HG02970 (cell line): ENCODE measurements around the gene CLINT1.

Experiments used
- ATAC-seq: cut with Tn5 transposase; IDR thresholded peaks from one replicate; pipeline ENCODE4 v1.9.1; 2021; ENCODE audit warnings: mild to moderate bottlenecking, moderate library complexity, moderate number of reproducible peaks; ENCODE audit not compliant: unreplicated experiment, low FRiP score

CLINT1 gene

GRCh38 chr5:157821822-157822622 is 36.9 kb downstream of the CLINT1 start:
- no peak for ATAC-seq

GRCh38 chr5:157821405-157821804 is 37.5 kb downstream of the CLINT1 start:
- no peak for ATAC-seq

- no peak for ATAC-seq
Measured at GRCh38 chr5:157820593-157821252, 38.2 kb downstream of the CLINT1 start.

- no peak for ATAC-seq
Measured at GRCh38 chr5:157819502-157820115, 39.3 kb downstream of the CLINT1 start.

- no peak for ATAC-seq
Measured at GRCh38 chr5:157818368-157818767, 40.6 kb downstream of the CLINT1 start.

GRCh38 chr5:157817928-157818327 is 41.0 kb downstream of the CLINT1 start:
- no peak for ATAC-seq

GRCh38 chr5:157817387-157817702 is 41.6 kb downstream of the CLINT1 start:
- ATAC-seq = no peak

- ATAC-seq = no peak
Measured at GRCh38 chr5:157816682-157817386, 42.1 kb downstream of the CLINT1 start.

GRCh38 chr5:157812086-157812485 is 46.9 kb downstream of the CLINT1 start:
- ATAC-seq = no peak

- ATAC-seq = no peak
Measured at GRCh38 chr5:157808043-157808442, 50.9 kb downstream of the CLINT1 start.

- no peak for ATAC-seq
Measured at GRCh38 chr5:157802736-157803135, 56.2 kb downstream of the CLINT1 start.

- ATAC-seq = no peak
Measured at GRCh38 chr5:157800137-157800536, 58.8 kb downstream of the CLINT1 start.

- ATAC-seq = no peak
Measured at GRCh38 chr5:157799578-157799977, 59.4 kb downstream of the CLINT1 start.

- no peak for ATAC-seq
Measured at GRCh38 chr5:157793301-157793700, 65.6 kb downstream of the CLINT1 start.

- no peak for ATAC-seq
Measured at GRCh38 chr5:157785801-157786200, 73.1 kb downstream of the CLINT1 start.

- ATAC-seq = no peak
Measured at GRCh38 chr5:157779221-157779620, 79.7 kb downstream of the CLINT1 start.

- ATAC-seq = no peak
Measured at GRCh38 chr5:157778121-157778805, 80.7 kb downstream of the CLINT1 start.

- ATAC-seq = no peak
Measured at GRCh38 chr5:157772127-157772526, 86.8 kb downstream of the CLINT1 start.

GRCh38 chr5:157770665-157771064 is 88.3 kb downstream of the CLINT1 start:
- ATAC-seq = no peak

GRCh38 chr5:157767689-157768088 is 91.3 kb downstream of the CLINT1 start:
- ATAC-seq = no peak

- no peak for ATAC-seq
Measured at GRCh38 chr5:157766902-157767301, 92.0 kb downstream of the CLINT1 start.
